ENCODE results near the gene RMND1.
"Not testable (repeated sequence)": the region's sequence is repeated elsewhere in the genome, so short reads cannot be mapped to it uniquely, and the experiment has no call there.

Gene RMND1

DNA sequence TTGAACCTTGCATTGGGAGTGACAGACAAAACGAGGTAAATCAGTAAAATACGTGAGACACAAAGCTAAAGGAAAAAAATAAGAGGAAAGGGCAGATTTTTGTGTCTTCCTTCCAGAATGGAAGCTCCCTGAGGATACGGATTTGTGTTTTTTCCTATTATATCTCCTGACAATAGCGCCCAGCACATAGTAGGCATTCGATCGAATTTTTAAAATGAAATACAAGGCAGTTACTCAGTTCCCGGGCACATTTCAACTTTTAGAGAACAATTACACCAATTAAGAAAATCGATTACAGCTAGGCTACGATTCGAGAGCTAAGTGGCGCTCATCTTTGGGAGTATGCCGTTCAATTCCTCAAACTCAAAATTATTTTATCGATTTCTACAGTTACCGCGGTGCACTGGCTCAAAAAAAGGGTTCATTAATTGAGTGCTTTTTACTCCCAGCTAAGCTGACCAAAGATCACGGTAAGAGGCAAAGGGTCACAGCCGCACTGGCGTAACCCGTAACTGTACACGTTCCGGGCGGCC lies 443 bp downstream of the RMND1 start:
- no peak for DNase-seq

DNA sequence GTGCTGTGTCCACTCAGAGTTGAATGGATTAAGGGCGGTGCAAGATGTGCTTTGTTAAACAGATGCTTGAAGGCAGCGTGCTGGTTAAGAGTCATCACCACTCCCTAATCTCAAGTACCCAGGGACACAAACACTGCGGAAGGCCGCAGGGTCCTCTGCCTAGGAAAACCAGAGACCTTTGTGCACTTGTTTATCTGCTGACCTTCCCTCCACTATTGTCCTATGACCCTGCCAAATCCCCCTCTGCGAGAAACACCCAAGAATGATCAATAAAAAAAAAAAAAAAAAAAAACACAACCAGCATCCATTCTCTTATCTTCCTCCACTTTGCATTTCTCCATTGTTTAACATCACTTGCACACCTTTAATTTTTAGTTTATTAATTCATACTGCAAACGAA lies 998 bp downstream of the RMND1 start:
- DNase-seq, result not testable (repeated sequence)

DNA sequence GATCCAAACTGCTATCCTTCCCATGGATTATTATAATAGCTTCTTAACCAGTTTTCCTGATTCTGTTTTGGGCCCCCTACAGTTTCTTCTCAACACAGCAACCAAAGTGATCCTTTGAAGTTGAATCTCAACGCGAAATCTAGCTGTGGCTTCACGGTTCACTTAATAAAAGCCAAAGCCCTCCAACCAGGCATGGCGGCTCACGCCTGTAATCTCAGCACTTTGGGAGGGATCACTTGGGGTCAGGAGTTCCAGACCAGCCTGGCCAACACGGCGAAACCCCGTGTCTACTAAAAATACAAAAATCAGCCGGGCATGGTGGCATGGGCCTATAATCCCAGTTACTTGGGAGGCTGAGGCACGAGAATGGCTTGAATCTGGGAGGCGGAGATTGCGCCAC lies 3.3 kb downstream of the RMND1 start:
- no peak for DNase-seq

- no peak for DNase-seq
Measured at GRCh38 chr6:151447237-151447636, 4.7 kb downstream of the RMND1 start.

GRCh38 chr6:151445482-151445881 lies 6.4 kb downstream of the RMND1 start:
- DNase-seq, result no peak

DNA sequence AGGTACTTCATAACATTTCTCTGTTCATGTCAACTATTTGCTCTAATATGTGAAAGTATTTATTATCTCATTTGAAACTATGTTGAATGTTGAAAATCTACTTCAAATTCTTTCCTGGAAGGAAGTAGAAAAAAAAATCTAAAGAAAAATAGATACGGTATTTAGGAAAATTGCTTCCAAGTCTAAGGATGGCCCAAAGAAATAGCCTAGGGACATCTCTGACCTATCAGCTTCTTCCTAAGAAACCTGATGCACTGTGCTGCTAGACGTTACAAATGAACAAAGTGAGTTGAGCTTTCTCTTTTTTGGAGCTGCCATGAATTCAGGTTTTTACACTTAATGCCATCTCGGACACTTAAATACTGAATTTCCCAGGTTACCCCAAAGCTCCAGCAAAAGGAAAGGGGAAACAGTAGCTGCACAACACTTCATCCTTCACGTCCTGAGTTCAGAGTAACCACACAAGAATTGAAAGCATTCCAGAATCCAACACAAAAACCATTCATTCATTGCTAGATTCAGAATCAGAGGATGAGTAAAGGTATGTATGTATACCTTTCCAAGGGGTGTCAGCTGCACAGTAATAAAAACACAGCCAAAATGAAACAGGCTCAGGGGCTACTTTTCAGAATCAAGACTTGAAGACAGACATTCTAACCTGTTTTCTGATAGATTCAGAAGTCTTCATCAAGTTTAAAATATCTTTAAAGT lies 7.9 kb downstream of the RMND1 start:
- DNase-seq, result no peak

DNA sequence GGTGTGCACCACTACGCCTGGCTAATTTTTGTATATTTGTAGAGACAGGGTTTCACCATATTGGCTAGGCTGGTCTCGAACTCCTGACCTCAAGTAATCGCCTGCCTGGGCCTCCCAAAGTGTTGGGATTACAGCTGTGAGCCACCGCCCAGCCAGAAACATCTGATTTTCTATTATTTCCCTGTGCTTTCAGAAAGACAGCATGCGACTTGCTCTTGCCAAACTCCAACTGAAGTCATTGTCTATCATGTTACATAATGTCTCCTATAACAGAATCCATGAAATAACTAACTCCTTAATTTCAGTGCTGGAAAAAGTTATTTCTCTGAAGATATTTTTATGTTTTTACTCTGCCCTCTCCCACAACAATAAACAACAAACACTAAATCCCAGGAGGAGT lies 8.5 kb downstream of the RMND1 start:
- no peak for DNase-seq

- no peak for DNase-seq
Measured at GRCh38 chr6:151442371-151442770, 9.6 kb downstream of the RMND1 start.

- no peak for DNase-seq
Measured at GRCh38 chr6:151441390-151442166, 10.3 kb downstream of the RMND1 start.

DNA sequence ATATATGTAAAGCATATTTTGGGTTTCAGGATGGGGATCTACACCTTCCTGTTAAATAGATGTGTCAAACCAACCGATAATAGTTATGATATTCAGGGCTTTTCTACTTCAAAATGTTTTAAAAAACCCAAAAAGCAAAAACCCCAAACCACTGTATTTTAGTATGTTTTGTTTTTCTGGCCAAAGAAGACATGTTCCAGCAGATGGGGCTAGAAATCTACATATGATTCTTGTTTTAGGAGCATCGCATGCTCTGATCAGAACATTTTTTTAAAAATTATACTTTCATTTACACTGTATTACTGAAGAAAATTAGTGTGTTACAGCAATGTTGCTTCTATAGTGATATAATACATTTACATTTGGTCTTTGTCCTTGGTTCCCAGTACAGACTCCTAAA lies 11.0 kb downstream of the RMND1 start:
- no peak for DNase-seq

GRCh38 chr6:151440498-151440897 lies 11.4 kb downstream of the RMND1 start:
- DNase-seq, result no peak

DNA sequence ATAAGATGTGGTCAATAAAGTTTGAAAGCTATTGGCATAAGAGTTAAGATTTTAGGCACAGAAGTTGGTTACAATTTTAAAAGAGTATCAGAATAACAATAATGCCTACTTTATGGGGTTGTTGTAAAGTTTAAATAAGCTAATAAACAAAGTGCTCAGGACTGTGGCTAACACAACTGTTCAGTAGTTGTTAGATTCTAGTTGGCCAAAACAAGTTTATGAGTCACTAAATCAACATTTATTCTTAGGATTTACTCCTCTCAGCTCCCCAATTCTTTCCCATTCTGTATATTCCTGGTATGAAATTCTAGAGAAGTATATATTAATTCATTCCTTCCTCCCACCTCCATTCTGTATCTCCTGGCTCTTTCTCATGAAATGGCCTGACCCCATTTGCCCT lies 14.5 kb downstream of the RMND1 start:
- no peak for DNase-seq

- no peak for DNase-seq
Measured at GRCh38 chr6:151436802-151437201, 15.1 kb downstream of the RMND1 start.

DNA sequence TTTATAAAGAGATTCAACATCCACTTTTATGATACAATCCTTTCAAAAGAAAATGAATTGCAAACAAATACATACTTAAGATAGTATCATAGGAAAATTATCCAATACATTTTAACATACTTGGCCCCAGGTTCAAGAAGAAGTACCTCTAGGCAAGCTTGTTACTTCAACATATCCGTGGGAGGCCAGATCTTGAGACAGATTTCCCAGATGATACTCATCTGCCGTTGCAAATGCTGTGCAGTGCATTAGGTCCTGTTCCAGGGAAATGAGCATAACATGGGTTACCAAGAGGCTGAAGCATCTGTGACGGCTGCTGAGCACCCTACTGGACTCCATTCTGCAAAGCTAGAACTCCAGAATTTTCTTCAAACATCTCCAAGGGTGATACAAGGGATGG lies 15.6 kb downstream of the RMND1 start:
- no peak for DNase-seq

DNA sequence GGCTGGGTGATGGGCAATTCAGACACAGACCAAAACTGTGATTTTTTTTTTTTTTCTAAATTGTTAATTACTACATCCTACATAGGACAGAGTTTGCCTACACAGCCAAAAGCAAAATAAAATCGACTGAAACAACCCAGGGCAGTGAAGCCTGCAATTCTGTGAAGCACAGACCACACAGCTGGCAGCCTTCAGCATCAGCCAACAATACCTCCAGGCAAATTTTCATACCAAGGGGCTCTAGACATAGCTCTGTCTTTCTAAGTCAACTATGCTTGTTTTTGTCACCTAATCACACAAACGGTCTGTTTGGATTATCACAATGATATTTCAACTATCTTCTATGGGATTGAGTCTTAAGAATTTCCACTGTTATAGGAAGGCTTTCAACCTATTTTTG lies 17.6 kb downstream of the RMND1 start:
- no peak for DNase-seq

DNA sequence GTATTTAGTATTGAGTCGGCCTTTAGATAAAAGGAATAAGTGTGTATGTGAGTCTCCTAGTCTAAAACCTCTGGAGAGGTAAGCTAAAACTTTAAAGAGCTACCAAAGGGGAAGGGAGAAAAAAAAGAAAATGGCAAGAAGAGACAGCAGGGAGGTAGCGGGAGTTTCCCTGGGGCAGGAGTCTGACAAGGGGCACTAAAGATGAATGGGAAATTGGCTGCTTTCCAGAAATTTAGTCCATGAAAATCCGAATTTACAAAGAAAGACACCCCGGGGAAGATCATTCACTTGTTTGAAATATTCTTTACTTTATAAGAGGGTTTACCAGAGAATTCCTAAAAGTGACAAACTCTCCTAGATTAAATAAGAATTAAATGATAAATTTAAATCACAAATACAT lies 19.3 kb downstream of the RMND1 start:
- DNase-seq, result no peak

- DNase-seq, result no peak
Measured at GRCh38 chr6:151431337-151431736, 20.6 kb downstream of the RMND1 start.

DNA sequence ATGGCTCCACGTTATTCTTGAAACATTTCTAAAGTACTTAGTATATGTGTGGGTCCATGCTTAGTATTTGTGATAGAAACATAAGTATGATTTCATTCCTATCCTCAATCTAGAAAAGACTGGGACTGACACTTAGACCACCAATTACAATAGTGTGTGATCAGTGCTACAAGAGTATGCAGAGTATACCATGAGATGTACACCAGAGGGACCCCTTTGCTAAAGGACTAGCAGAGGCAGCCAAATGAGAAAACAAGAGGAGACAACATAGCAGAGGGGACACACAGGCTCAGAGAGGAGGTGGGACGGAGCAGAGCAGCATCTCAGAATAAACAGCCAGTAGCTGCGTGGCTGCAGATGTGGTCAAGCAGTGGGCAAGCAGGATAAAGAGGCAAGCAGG lies 21.0 kb downstream of the RMND1 start:
- DNase-seq, result no peak

GRCh38 chr6:151428093-151428735 lies 23.7 kb downstream of the RMND1 start:
- no peak for DNase-seq

GRCh38 chr6:151425561-151425960 lies 26.4 kb downstream of the RMND1 start:
- no peak for DNase-seq

GRCh38 chr6:151422981-151423380 lies 28.9 kb downstream of the RMND1 start:
- no peak for DNase-seq

- no peak for DNase-seq
Measured at GRCh38 chr6:151417477-151417876, 34.4 kb downstream of the RMND1 start.

DNA sequence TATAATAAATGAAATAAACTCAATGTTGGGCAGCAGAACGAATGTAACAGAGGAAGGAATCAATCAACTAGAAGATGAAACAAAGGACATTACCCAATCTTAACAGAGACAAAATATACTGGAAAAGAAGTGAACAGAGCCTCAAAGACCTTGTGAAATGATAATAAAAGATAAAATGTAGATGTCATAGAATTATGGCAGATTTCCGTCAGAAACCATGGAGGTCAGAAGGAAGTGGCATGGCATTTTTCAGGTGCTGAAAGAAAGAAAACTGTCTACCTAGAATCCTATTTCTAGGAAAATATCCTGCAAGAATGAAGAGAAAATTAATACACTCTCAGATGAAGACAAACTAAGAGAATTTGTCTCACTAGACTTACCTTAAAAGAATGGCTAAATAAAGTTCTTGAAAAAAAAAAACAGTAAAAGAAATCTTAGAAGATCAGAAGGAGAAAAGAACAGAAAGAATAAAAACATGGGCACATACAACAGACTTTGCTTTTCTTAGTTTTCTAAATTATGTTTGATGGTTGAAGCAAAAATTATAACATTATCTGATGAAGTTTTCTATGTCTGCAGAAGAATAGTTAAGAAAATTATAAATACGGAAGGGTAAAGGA lies 37.2 kb downstream of the RMND1 start:
- no peak for DNase-seq
